Islet precursor cell (in vitro differentiated cells): ENCODE data around the gene SLC12A7.

Source experiments
- DNase-seq: peaks from one replicate; pipeline ENCODE4 v3.0.0-alpha.2; 2018

SLC12A7 gene

GRCh38 chr5:1014781-1015221 lies 97.1 kb downstream of the SLC12A7 start:
- no peak for DNase-seq

GRCh38 chr5:1014346-1014745 lies 97.5 kb downstream of the SLC12A7 start:
- DNase-seq = no peak

- no peak for DNase-seq
Measured at GRCh38 chr5:1013948-1014301, 97.9 kb downstream of the SLC12A7 start.

- DNase-seq = no peak
Measured at GRCh38 chr5:1013238-1013947, 98.5 kb downstream of the SLC12A7 start.

GRCh38 chr5:1012900-1013237 lies 99.0 kb downstream of the SLC12A7 start:
- DNase-seq = no peak

GRCh38 chr5:1012313-1012841 lies 99.5 kb downstream of the SLC12A7 start:
- DNase-seq = no peak

GRCh38 chr5:1011741-1012312 lies 100.0 kb downstream of the SLC12A7 start:
- DNase-seq = no peak

- DNase-seq = peak; percentile 87
Measured at GRCh38 chr5:1011226-1011631, 100.6 kb downstream of the SLC12A7 start.

GRCh38 chr5:1010641-1011046 lies 101.2 kb downstream of the SLC12A7 start:
- no peak for DNase-seq

- no peak for DNase-seq
Measured at GRCh38 chr5:1010181-1010510, 101.7 kb downstream of the SLC12A7 start.

- no peak for DNase-seq
Measured at GRCh38 chr5:1009359-1010180, 102.3 kb downstream of the SLC12A7 start.

- DNase-seq = peak; percentile 65
Measured at GRCh38 chr5:1008451-1009358, 103.2 kb downstream of the SLC12A7 start, which contains the start of gene NKD2. TSS of gene NKD2 (plus strand) at chr5:1008802. CDS start at chr5:1009058, 256 bp downstream.

- no peak for DNase-seq
Measured at GRCh38 chr5:1007681-1008450, 104.0 kb downstream of the SLC12A7 start.

- DNase-seq = no peak
Measured at GRCh38 chr5:1007221-1007680, 104.6 kb downstream of the SLC12A7 start.

GRCh38 chr5:1006656-1007071 lies 105.2 kb downstream of the SLC12A7 start:
- DNase-seq = no peak

- DNase-seq = no peak
Measured at GRCh38 chr5:1005904-1006655, 105.8 kb downstream of the SLC12A7 start.

GRCh38 chr5:1005249-1005851 lies 106.5 kb downstream of the SLC12A7 start:
- no peak for DNase-seq

- peak; percentile 82 for DNase-seq
Measured at GRCh38 chr5:1004461-1005248, 107.2 kb downstream of the SLC12A7 start.

GRCh38 chr5:1003296-1003937 lies 108.4 kb downstream of the SLC12A7 start:
- no peak for DNase-seq
